Thoracic aorta (tissue), 2 donors: ENCODE results near the gene RBM33. TPM values are rescaled to one million over a fixed set of nuclear protein-coding genes. Genes with fewer than 3 reads are reported as not detected.

Experiments
- ATAC-seq: fragments of 150-250 bp; one replicate; pipeline ENCODE4 v1.8.0; 2017; ENCODE audit warnings: low read depth; ENCODE audit not compliant: insufficient number of reproducible peaks, low FRiP score
- DNase-seq: peaks from one replicate; pipeline ENCODE4 v3.0.0-alpha.2; 2020; ENCODE audit warnings: low spot score
- H3K27ac ChIP-seq, 2 donors: fragments of 200-600 bp; sonication (generic); 1 replicate in 1 of 2; 2 replicates in 1 of 2; pipeline ENCODE4 v1.5.1; 2016; ENCODE audit warnings: mild to moderate bottlenecking in 2 of 2, moderate library complexity in 2 of 2
- H3K27me3 ChIP-seq: fragments of 200-600 bp; sonication (generic); replicated peaks from 2 replicates; pipeline ENCODE4 v1.6.0; 2016; ENCODE audit warnings: mild to moderate bottlenecking; ENCODE audit not compliant: insufficient read depth
- H3K36me3 ChIP-seq: fragments of 200-600 bp; sonication (generic); one replicate; pipeline ENCODE4 v1.5.1; 2016
- H3K4me1 ChIP-seq, 2 donors: fragments of 200-600 bp; sonication (generic); 1 replicate in 1 of 2; 2 replicates in 1 of 2; pipeline versions ENCODE4 v1.5.1 to v1.6.0; 2016; ENCODE audit warnings: low read depth in 2 of 2, mild to moderate bottlenecking in 1 of 2; ENCODE audit not compliant: control insufficient read depth in 1 of 2
- H3K4me3 ChIP-seq: fragments of 200-600 bp; sonication (generic); 2 replicates; pipeline ENCODE4 v1.5.1; 2016; ENCODE audit warnings: mild to moderate bottlenecking
- H3K9me3 ChIP-seq: fragments of 200-600 bp; sonication (generic); 2 replicates; pipeline ENCODE4 v1.5.1; 2016
- CTCF ChIP-seq: fragments of 200-600 bp; sonication (generic); IDR thresholded peaks from one replicate; pipeline ENCODE4 v1.5.1; 2019; ENCODE audit warnings: antibody characterized with exemption
- total RNA-seq, 2 donors: library from RNA; depleted of rRNA; stranded (reverse); fragments of >200 nt; gene quantifications; one replicate each; pipeline versions ENCODE4 v1.1.0 to v1.2.3, GENCODE V29; 2016

Gene RBM33
- total RNA-seq, 2 donors from 2014 or later = 64.6 to 80.3 TPM

GRCh38 chr7:155660059-155660757 lies 15.7 kb downstream of the RBM33 start:
- TF ChIP-seq CTCF = no peak
- Histone ChIP-seq H3K36me3 (no peaks in the 10 kb centered on the region), H3K9me3 (no peaks in the 10 kb centered on the region), H3K27me3 (no peaks in the 10 kb centered on the region), H3K4me1 (peaks cover 2 to 39% of the 10 kb centered on the region in 2 donors), H3K27ac (no peak overlapping the region), H3K4me3 (no peak overlapping the region)
- ATAC-seq (no peak), DNase-seq (no peak)

GRCh38 chr7:155660758-155661093 lies 16.3 kb downstream of the RBM33 start:
- H3K27ac ChIP-seq = no peak overlapping the region
- no peaks in the 10 kb centered on the region for H3K36me3 ChIP-seq
- no peak for ATAC-seq
- peaks cover 3 to 39% of the 10 kb centered on the region in 2 donors for H3K4me1 ChIP-seq
- no peak for TF ChIP-seq CTCF
- no peak for DNase-seq
- no peak overlapping the region for H3K4me3 ChIP-seq
- no peaks in the 10 kb centered on the region for H3K27me3 ChIP-seq
- H3K9me3 ChIP-seq = no peaks in the 10 kb centered on the region

- no peak for ATAC-seq
Measured at GRCh38 chr7:155662343-155663043, 18.0 kb downstream of the RBM33 start.

GRCh38 chr7:155663937-155664336 lies 19.5 kb downstream of the RBM33 start:
- Histone ChIP-seq H3K9me3 (no peaks in the 10 kb centered on the region), H3K36me3 (no peaks in the 10 kb centered on the region), H3K27me3 (no peaks in the 10 kb centered on the region), H3K4me1 (peaks cover 3 to 48% of the 10 kb centered on the region in 2 donors), H3K27ac (no peak overlapping the region), H3K4me3 (no peak overlapping the region)
- no peak for TF ChIP-seq CTCF
- DNase-seq = no peak
- ATAC-seq = no peak

More at GRCh38 chr7:155662343-155663043, 18.0 kb downstream of the RBM33 start:
- Histone ChIP-seq H3K27me3 (no peaks in the 10 kb centered on the region), H3K27ac (no peak overlapping the region), H3K4me1 (peaks cover 3 to 40% of the 10 kb centered on the region in 2 donors), H3K36me3 (no peaks in the 10 kb centered on the region), H3K9me3 (no peaks in the 10 kb centered on the region), H3K4me3 (no peak overlapping the region)
- TF ChIP-seq CTCF = no peak
- DNase-seq = no peak

GRCh38 chr7:155665079-155665956 lies 20.9 kb downstream of the RBM33 start:
- no peak for DNase-seq
- TF ChIP-seq CTCF = no peak
- H3K27me3 ChIP-seq = no peaks in the 10 kb centered on the region
- ATAC-seq = no peak
- H3K4me3 ChIP-seq = no peak overlapping the region
- peaks cover 8 to 55% of the 10 kb centered on the region in 2 donors for H3K4me1 ChIP-seq
- no peaks in the 10 kb centered on the region for H3K9me3 ChIP-seq
- no peaks in the 10 kb centered on the region for H3K36me3 ChIP-seq
- no peak overlapping the region for H3K27ac ChIP-seq
